HG02885 (cell line): ENCODE measurements around the gene DAB1.

Experiments
- ATAC-seq: cut with Tn5 transposase; IDR thresholded peaks from one replicate; pipeline ENCODE4 v1.9.1; 2021; ENCODE audit warnings: mild to moderate bottlenecking; ENCODE audit not compliant: unreplicated experiment, poor library complexity

Gene DAB1

DNA sequence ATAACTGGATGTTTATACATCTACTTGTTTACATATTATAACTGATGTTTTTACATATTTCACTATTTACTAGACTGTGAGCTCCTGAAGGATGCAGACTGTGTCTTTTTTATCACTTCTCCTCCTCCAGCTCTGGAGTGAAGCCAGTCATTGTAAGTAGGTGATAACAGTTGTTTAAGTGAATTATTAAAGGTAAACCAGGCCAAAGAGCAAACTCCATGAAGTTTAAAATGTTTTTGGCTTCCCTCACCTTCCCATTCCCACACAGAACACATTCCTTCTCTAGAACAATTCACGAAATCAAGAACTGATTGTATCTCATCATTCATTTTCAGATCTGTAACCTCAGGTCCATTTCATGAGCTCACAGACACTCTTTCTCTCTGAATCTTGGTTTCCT, 98.3 kb downstream of the DAB1 start:
- ATAC-seq = no peak

DNA sequence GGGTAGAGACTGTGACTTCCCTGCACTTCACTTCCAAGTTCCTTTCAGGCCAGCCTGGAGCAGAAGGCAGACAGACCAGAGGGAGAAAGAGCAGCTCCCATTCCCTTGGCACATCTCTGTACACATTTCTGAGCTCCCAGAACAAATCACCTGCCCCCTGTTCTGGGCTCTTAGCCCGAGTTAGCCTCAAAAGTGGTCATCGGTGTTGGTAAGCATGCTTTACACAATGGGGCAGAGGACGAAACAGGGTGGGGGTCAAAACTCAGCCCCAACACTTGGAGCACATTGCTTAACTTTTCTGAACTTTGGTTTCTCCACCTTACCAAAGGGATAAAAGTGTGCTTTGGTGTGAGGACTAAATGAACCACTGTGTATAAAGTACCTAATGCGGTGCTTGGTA, 98.7 kb downstream of the DAB1 start:
- ATAC-seq = no peak

DNA sequence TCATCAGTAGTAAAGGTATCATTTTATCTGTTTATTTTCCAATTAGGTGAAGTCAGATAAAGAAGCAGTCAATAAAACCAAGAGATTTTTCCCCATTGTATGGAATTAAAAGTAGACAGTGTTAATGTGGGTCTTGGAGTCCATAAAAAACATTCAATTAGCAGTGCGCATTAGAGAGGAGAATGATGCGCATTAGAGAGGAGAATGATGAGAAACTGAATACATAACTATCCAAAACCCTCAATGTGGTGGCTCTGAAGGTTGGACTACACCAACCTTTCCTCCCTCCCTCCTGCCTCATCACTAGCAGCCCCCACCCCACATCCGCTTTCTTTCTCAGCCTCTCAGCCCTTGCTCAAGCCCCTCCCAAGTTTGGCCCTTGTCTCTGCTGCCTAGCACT, 99.5 kb downstream of the DAB1 start:
- ATAC-seq = no peak

DNA sequence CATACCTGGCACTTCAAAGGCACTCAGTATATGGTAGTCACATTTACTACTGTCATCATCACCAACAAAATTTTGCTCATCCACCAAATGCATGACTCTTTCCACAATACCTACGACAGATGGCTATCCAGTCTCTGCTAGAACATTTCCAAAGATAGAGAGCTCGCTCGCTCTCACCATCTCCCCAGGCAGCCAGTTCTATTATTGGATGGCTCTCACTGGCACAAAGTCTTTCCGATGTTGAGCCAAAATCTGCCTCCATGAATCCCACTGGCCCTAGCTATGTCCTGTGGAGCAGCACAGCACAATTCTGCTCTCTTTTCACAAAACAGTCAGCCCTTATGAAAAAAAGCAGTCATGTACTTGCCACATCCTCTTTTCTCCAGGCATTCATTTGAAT, 102.1 kb downstream of the DAB1 start:
- no peak for ATAC-seq

DNA sequence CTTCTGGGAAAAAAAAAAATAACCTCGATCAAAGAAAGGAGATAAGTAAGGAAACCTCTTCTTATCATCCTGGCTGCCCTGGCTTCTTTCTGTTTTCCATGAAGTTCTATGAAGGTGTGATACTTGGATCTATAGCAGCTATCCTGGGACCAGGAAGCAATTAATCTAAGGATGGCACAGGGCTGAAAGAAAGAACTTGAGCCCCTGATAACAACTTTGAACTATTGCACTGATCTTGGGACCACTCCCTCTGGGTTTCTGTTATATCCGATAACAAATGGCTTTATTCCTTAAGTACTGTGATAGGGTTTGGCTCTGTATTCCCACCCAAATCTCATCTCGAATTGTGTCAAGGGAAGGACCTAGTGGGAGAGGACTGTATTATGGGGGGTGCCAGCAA, 104.1 kb downstream of the DAB1 start:
- ATAC-seq = no peak

DNA sequence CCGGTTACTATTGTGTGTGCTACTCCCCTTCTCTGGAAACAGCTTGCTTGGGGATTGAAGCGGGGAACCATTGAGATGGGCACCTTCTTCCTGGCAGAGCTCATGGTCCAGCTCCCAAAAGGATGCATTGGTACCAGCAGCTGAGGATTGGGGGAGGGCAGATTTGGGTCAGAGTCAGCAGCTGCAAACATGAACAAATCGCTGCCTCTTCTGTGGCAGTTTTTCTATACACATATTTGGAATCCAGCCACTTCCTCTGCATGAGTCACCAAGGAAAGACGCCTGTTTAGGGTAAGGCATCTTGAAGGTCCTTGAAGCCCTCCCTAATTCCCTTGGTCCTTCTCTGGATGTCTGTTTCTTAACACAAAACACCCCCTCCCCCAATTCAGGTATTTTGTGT, 104.7 kb downstream of the DAB1 start:
- ATAC-seq = no peak

DNA sequence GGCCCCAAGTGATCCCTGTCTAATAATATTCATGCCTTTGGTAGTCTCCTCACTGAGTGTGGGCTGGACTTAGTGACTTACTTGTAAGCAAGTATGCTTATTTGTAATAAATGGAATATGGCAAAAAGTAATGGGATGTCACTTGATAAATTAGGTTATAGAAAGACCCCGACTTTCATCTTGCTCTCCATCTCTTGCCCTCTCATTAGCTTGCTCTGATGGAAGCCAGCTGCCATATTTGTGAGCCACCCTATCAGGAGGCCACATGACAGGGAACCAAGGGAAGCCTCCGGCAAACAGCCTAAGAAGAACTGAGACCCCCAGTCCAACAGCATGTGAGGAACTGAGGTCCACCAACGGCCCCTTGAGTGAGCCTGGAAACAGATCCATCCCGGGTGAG, 107.0 kb downstream of the DAB1 start:
- no peak for ATAC-seq

DNA sequence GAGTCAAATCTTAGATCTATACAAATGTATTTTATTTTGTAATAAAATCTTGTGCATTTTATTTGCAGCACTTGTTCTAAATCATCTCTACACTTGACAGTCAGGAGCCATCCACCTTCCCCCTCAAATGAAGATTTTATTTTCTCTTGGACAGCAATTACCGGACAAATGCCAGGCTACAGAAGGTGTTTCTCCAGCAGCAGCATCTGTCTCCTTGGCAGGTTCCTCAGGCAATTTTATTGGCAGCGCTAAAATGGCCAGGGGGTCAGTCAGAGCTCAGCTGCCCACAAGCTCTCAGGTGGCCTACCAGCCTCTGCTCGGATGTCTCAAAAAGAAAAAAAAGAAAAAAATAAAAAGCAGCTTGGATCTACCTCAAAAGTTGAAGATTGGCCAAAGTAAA, 107.6 kb downstream of the DAB1 start:
- ATAC-seq = no peak

DNA sequence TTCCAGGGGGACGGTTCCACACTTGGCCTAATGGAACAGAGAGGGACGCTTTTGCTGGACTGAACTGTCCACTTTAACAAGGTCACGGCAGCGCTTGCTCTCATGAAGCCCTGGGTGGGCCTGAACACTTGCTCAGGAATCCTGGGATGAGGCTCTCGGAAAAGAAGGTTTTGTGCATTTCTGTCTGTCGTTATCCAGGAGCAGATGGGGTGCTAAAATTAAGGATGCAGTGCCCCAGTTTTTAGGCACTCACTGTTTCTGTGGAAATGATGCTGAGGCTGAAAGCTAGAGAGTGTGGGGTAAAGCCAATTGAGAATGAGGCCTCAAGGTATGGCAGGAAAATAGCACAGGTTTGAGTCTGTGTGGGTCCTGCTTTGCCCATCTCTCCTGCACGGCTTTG, 111.0 kb downstream of the DAB1 start:
- ATAC-seq = no peak

DNA sequence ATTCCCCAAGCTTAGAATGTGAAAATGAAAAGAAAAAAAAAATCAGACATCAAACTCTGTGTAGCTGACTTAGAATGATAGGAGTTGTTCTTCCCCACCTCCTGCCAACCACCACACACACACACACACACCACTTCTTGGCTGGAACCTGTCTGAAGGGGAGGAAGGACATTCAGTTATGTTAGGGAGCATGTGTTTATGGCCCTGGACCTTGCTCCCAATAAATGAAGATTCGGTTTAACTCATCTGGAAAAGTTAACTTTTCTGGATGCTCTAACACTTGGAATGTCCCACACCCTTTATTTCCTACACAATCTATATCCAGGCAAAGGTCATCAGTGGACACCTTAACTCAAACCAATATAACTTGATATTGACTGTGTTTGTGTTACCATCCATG, 112.4 kb downstream of the DAB1 start:
- no peak for ATAC-seq

DNA sequence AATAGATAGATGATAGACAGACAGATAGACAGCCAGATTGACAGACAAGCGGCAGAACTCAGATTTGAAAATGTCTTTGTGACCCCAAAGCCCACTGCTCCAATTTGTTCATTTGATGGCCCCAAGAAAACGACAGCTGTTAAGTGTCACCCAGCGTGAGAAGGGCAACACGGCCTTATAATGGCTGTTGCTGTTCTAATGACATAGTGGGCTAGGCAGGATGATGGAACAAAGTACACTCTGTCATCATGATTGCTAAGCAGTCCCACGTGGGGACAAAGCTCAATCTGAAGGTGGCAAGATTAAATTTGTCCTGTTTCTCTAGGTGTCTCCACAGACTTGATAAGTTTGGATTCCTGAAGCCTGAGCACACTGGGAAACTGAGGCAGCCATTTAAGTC, 112.9 kb downstream of the DAB1 start:
- no peak for ATAC-seq

DNA sequence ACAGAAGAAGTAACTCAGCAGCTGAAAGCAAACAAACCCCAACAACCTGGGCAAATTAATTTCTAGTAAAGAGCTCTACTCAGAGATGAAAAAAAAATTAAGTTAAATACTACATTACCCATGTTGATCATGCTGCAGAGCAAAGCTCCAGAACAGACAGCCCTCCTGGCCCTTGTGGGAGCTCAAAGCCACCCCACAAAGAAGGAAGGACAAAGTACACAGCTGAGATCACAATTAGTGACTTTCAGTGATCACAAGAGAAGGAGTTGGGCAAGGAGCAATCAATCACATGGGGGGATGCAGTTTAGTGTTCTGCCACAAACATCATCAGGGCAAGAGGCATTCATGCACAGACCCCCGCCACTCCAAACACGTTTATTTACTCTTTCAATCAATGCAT, 114.2 kb downstream of the DAB1 start:
- ATAC-seq = no peak

DNA sequence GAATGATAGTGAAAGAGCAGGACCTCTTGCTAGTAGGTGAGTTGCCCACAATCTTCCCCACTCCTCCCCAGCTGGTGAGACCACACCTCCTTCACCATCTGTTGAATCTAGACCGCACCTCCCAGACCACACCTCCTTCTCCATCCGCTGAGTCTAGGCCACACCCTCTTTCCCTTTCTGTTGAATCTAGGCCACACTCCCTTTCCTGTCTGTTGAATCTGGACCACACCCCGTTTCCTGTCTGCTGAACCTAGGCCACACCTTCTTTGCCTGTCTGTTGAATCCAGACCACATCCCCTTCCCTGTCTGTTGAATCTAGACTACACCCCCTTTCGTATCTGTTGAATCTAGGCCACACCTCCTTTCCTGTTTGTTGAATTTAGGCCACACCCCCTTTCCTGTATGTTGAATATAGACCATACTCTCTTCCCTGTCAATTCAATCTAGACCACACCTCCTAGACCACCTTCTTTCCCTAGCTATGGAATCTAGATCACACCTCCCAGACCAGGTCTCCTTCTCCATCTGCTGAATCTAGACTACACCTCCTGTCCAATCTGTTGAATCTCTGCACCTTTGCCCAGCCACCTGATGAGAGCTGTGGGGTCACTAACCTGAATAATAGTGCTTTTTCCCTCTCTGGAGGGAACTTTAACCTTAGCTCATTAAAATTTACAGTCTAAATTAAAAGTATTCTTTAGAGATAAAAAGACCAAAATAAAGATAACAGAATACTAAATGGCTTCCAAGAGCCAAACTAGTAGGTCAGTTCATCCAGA, 116.3 kb downstream of the DAB1 start:
- peak; percentile 90 for ATAC-seq

DNA sequence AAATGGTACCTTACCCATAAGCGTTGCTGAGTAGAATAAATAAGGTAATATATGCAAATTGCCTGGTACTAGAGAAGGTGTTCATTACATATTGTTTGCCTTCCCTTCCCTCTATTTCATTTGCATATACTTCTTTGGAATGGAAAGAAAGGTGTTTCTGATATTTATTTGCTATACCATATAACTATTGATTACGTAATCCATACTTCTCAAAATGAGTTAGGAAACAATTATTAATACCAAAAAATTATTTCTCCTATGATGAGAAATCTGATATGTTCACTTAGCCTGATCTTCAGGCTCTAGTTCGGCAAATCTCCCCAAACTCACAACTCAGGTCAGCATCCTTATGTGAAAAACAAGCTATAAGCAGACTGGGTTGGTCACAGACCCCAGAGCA, 119.3 kb downstream of the DAB1 start:
- ATAC-seq = no peak

DNA sequence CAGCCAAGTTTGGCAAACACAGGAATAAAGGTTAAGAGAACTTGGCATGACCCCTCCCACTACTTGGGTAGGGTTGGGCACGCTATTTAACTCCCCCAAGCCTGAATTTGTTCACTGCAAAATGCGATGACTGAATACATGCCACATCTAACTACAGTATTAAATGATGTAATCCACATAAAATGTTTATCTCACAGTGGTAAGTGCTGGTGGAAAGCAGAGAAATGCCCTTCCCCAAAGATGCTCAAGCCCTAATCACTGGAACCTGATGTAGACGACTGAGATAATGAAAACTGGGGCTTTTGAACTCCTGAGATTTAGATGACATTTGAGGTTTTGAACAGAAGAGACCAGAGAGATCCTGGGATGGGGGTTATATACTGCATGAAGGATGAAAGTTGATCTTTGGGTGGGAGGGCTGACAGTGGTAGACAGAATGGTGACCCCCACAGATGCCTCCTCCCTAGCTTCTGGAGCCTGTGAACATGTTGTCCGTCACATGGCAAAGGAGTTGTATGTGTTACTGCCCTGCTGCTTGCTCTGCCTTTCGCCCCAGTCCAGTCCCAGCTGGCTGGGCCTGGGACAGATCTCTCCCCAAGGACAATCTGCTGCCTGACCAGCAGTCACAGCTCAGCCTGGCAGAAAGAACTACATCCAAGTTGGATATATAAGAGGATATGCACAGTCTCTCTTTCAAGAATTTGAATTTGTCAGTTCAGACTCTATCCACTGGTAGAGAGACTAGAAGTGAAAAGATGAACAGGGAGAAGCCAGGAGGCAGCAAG, 120.9 kb downstream of the DAB1 start:
- ATAC-seq = no peak

DNA sequence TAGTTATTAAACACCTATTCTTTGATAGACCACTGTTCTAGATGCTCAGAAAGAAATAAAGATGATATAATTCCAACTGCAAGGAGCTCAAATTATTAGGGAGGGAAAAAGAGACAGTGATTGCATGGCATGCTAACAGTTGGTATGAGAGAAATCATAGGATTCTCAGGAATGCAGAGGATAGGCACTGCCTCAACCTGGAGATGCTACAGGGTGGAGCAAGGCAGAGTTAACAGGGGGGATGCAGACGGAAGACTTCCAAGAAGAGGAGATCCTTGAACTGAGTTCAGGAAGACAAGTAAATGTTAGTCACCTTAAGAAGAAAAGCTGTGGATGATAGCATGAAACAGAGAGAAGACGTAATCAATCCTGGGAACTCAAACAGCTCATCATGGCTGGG, 123.7 kb downstream of the DAB1 start:
- ATAC-seq = no peak

DNA sequence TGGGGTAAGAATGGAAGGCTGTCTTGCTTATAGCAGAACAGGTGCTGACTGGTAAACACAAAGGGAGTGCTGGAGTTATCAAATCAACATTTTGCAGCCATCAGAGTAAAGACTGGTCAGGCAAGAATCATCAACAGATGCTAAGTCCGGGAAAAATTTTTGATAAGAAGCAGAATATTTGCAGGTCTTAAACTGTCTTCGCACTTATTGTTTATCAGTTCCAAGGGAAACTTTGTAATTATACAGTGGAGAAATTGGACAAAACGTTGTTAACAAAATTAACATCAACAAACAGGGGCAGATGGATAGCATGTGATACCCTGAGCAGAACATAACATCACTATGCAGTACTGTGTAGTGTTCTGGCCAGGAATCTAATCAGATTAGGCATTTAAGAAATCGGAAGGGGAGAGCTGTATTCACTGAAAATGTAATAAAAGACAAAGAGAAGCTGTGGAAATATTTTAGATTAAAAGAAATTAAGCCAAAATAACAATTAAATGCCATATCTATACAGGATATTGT, 127.1 kb downstream of the DAB1 start:
- no peak for ATAC-seq

DNA sequence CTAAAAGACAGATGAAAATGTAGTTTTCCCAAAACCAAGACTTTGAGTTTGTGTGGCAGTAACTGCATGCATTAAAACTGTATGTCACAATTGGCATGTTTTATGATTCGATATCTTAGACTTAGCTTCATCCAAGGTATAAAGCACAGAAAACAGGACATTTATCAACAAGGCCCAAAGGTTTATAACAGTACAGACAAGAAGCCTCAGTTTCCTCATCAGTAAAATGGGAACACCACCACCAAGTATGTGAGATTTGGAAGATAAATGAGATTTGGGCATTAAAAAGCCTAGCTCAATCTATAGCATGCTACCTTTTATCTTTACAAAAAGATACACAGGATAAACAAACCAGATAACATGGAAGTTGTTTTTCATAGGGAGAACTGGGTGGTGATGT, 128.5 kb downstream of the DAB1 start:
- ATAC-seq = no peak

DNA sequence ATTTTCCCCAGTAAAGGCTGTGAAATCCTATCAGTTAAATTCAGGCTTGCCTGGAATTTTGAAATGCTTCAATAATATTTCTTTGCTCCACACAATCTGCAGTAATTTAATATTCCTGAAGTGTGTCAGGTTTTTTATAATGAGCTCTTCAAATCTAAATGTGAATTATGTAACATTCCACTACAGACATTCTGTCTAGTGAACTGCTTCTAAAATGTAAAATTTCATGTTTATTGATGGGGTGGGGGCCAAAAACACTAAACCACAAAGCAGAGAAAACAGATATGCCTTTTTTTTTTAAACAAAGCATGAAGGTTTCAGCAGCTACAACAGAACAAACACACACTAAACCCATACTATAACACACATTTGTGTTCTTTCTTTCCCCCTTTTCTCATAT, 129.7 kb downstream of the DAB1 start:
- ATAC-seq = no peak

DNA sequence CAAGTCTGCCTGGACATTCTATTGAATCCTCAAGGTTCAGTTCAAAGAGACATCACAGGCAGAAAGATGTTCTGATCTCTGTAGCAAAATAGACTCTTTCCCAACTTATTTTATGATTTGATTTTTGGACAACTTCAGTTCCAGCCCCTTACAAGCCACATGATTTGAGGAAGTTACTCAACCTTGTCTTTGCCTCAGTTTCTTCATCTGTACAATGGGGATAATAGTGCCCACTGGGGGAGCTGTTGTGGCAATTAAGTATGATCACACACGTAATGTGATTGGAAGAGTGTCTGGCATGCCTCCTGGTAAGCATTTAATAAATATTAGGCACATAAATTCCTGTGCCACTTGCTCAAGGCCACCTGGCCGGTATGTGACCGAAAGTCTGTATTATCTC, 130.6 kb downstream of the DAB1 start:
- ATAC-seq = no peak

DNA sequence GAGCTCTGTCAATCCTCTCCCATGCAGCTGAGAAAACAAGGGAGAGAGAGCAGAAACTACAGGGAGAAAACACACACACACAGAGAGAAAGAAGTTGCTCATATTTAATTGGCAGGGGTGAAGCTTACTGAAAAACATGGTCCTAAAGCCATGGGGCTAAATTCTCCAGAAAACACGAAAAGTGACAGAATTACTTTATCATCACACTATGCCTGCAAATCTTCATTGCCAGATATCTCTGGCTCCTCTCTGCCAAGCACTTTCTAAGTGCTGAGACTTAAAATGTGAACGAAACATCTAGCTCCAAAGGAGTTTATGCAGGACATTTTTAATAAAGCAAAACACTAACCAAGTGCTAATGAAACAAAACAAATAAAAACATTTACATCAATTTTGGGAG, 134.1 kb downstream of the DAB1 start:
- no peak for ATAC-seq

DNA sequence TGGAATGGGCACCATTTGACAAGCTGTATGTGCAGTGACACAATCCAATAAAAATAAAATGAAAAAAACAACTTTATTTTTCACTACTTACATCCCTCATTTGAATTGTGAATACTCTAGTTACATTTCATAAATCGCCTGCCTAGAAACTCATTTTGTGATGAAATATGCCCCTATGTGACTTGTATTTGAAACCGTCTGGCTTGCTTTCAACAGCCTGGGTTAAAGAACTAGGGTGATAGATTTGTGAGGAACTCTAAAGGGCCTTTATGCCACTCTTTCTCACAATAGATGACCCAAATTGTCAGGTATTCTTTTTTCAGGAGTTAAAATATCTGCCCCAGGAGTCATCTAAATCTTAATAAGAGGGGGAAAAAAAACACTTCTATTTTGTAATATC, 137.9 kb downstream of the DAB1 start:
- no peak for ATAC-seq
